Muscle layer of colon (tissue), 2 donors: ENCODE data around the gene LTBR.

Experiments used
- H3K27ac ChIP-seq: one replicate; pipeline ENCODE4 v1.7.0; 2013; ENCODE audit warnings: low read depth, mild to moderate bottlenecking, low read length, moderate library complexity
- H3K27me3 ChIP-seq, 2 donors: one replicate each; pipeline ENCODE4 v1.7.0; 2013; ENCODE audit warnings: low read length in 2 of 2, mild to moderate bottlenecking in 2 of 2; ENCODE audit not compliant: insufficient read depth in 2 of 2, control insufficient read depth in 1 of 2
- H3K36me3 ChIP-seq: one replicate; pipeline ENCODE4 v1.7.0; 2013; ENCODE audit warnings: mild to moderate bottlenecking, low read length; ENCODE audit not compliant: insufficient read depth
- H3K4me1 ChIP-seq: one replicate; pipeline ENCODE4 v1.7.0; 2013; ENCODE audit warnings: mild to moderate bottlenecking, low read length; ENCODE audit not compliant: insufficient read depth
- H3K4me3 ChIP-seq, 2 donors: one replicate each; pipeline ENCODE4 v1.7.0; 2013; ENCODE audit warnings: low read length in 2 of 2, low read depth in 1 of 2, mild to moderate bottlenecking in 1 of 2, moderate library complexity in 1 of 2
- H3K9ac ChIP-seq: one replicate; pipeline ENCODE4 v1.7.0; 2013; ENCODE audit warnings: low read length
- H3K9me3 ChIP-seq: one replicate; pipeline ENCODE4 v1.7.0; 2013; ENCODE audit warnings: mild to moderate bottlenecking, low read length
- donor health status: abdominal sarcoma.
- donor health status: Adenocarcinoma of cecum.

The LTBR gene

DNA sequence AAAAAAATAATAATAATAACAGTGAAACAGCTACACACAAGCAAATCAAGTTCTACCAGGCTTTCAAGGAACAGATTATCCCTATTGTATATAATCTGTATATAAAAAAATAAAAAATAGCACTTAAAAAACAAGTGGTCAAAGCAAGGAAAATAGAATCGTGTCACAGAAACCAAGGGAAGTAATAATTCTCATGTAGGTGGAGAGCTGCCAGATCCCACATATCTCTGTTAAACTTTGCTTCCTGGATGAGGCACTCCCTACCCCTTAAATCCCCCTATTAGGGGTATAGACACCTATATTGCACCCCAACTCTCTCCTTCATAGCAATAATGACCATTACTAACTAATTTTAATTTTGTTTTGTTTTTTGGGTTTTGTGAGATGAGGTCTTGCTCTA is 56.4 kb downstream of the LTBR start:
- peaks cover 26% of the 10 kb centered on the region for H3K36me3 ChIP-seq
- H3K4me3 ChIP-seq: no peak overlapping the region
- H3K27ac ChIP-seq: no peak overlapping the region
- H3K9me3 ChIP-seq: no peaks in the 10 kb centered on the region
- no peaks in the 10 kb centered on the region for H3K4me1 ChIP-seq
- no peaks in the 10 kb centered on the region for H3K27me3 ChIP-seq
- H3K9ac ChIP-seq: no peak overlapping the region
